ENCODE measurements around the gene ANKEF1. TPM values are rescaled to one million over a fixed set of nuclear protein-coding genes. Genes with fewer than 3 reads are reported as not detected.
"Not testable (repeated sequence)": the region's sequence is repeated elsewhere in the genome, so short reads cannot be mapped to it uniquely, and the experiment has no call there.

The ANKEF1 gene
- total RNA-seq, 3 donors from 2014 or later (not counting 1 experiment from before 2014, with no cell fraction given), result 1.6 to 1.9 (median 1.8) TPM

GRCh38 chr20:10022625-10023024 is 12.2 kb upstream of the ANKEF1 start:
- intact Hi-C loops (cut with micrococcal nuclease), result no loop called here
- Mint-ChIP-seq H3K9me3 (peaks cover 0 to 2% of the 10 kb centered on the region in 2 donors), H3K36me3 (no peaks in the 10 kb centered on the region), H3K27ac (no peak overlapping the region), H3K27me3 (ENCODE audit: low read depth in 2 of 2) (peaks cover 21 to 53% of the 10 kb centered on the region in 2 donors), H3K4me1 (no peaks in the 10 kb centered on the region), H3K4me3 (no peak overlapping the region)
- Histone ChIP-seq H3K4me3 (ENCODE audit: low read length) (no peak overlapping the region), H3K9me3 (ENCODE audit: control insufficient read depth, insufficient read depth, low read length) (no peaks in the 10 kb centered on the region), H3K36me3 (ENCODE audit: control insufficient read depth, insufficient read depth, low read length) (no peaks in the 10 kb centered on the region), H3K27me3 (ENCODE audit: control insufficient read depth, insufficient read depth, low read length) (peaks cover 2% of the 10 kb centered on the region), H3K4me1 (ENCODE audit: control insufficient read depth, insufficient read depth, low read length) (no peaks in the 10 kb centered on the region), H3K27ac (ENCODE audit: low read length) (no peak overlapping the region)
- no peak for TF ChIP-seq CTCF (IDR thresholded peaks at IDR 0.05)
- no peak for ATAC-seq
- DNase-seq, result no peak
- 73% methylated on average over 2 of the region's 2 CpGs for WGBS (ENCODE audit: insufficient coverage)

DNA sequence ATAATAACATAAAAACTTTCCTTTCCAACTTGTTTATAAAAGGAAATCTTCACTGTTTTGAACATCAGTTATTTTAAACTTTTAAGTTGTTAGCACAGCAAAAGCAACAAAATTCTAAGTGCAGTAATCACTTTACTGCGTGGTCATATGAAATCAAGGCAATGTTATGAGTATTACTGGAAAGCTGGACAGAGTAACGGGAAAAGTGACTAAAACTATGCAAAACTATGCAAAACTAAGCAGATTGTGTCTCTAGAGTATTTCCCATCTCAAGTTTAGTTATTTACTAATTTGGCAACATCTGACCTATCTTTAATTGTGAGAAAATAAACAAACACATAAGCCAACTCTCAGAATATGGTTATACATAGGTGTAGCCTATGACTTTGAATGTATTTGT is 10.9 kb upstream of the ANKEF1 start:
- intact Hi-C loops (cut with micrococcal nuclease), result no loop called here
- no peaks in the 10 kb centered on the region for H3K36me3 ChIP-seq (ENCODE audit: control insufficient read depth, insufficient read depth, low read length)
- TF ChIP-seq CTCF (IDR thresholded peaks at IDR 0.05), result no peak
- WGBS (ENCODE audit: insufficient coverage), result 75% methylated on average over 1 of the region's 2 CpGs
- Mint-ChIP-seq H3K9me3 (peaks cover 0 to 2% of the 10 kb centered on the region in 2 donors), H3K36me3 (no peaks in the 10 kb centered on the region), H3K27ac (no peak overlapping the region), H3K4me1 (no peaks in the 10 kb centered on the region), H3K27me3 (ENCODE audit: low read depth in 2 of 2) (peaks cover 26 to 60% of the 10 kb centered on the region in 2 donors), H3K4me3 (no peak overlapping the region)
- DNase-seq, result no peak
- H3K27me3 ChIP-seq (ENCODE audit: control insufficient read depth, insufficient read depth, low read length), result peaks cover 5% of the 10 kb centered on the region
- no peak for ATAC-seq
- no peak overlapping the region for H3K4me3 ChIP-seq (ENCODE audit: low read length)
- no peaks in the 10 kb centered on the region for H3K4me1 ChIP-seq (ENCODE audit: control insufficient read depth, insufficient read depth, low read length)
- H3K9me3 ChIP-seq (ENCODE audit: control insufficient read depth, insufficient read depth, low read length), result no peaks in the 10 kb centered on the region
- H3K27ac ChIP-seq (ENCODE audit: low read length), result no peak overlapping the region

GRCh38 chr20:10031451-10032215 is 3.2 kb upstream of the ANKEF1 start:
- ATAC-seq; intact Hi-C loops (cut with micrococcal nuclease): not testable (repeated sequence)
- 91% methylated on average over 41 of the region's 47 CpGs for WGBS (ENCODE audit: insufficient coverage)

GRCh38 chr20:10032269-10032668 is 2.5 kb upstream of the ANKEF1 start:
- H3K4me3 ChIP-seq (ENCODE audit: low read length); intact Hi-C loops (cut with micrococcal nuclease); H3K36me3 ChIP-seq (ENCODE audit: control insufficient read depth, insufficient read depth, low read length); H3K4me1 ChIP-seq (ENCODE audit: control insufficient read depth, insufficient read depth, low read length); H3K27ac Mint-ChIP-seq; ATAC-seq; H3K36me3 Mint-ChIP-seq; H3K9me3 ChIP-seq (ENCODE audit: control insufficient read depth, insufficient read depth, low read length); DNase-seq; H3K27me3 ChIP-seq (ENCODE audit: control insufficient read depth, insufficient read depth, low read length); H3K4me3 Mint-ChIP-seq; H3K9me3 Mint-ChIP-seq; H3K27ac ChIP-seq (ENCODE audit: low read length): not testable (repeated sequence)
- peaks cover 20 to 40% of the 10 kb centered on the region in 2 donors for H3K27me3 Mint-ChIP-seq (ENCODE audit: low read depth in 2 of 2)
- 95% methylated on average over 7 of the region's 7 CpGs for WGBS (ENCODE audit: insufficient coverage)
- peaks cover 8 to 10% of the 10 kb centered on the region in 2 donors for H3K4me1 Mint-ChIP-seq

More at GRCh38 chr20:10031451-10032215, 3.2 kb upstream of the ANKEF1 start:
- not testable (repeated sequence) for H3K36me3 Mint-ChIP-seq; H3K4me3 Mint-ChIP-seq; H3K4me1 ChIP-seq (ENCODE audit: control insufficient read depth, insufficient read depth, low read length); DNase-seq; H3K27ac ChIP-seq (ENCODE audit: low read length); H3K36me3 ChIP-seq (ENCODE audit: control insufficient read depth, insufficient read depth, low read length); H3K4me3 ChIP-seq (ENCODE audit: low read length); H3K9me3 Mint-ChIP-seq; H3K27ac Mint-ChIP-seq; H3K27me3 ChIP-seq (ENCODE audit: control insufficient read depth, insufficient read depth, low read length); H3K9me3 ChIP-seq (ENCODE audit: control insufficient read depth, insufficient read depth, low read length)
- Mint-ChIP-seq H3K27me3 (ENCODE audit: low read depth in 2 of 2) (peaks cover 23 to 46% of the 10 kb centered on the region in 2 donors), H3K4me1 (peaks cover 8 to 10% of the 10 kb centered on the region in 2 donors)
